Left lung (tissue), 10 donors: ENCODE data around the gene TMEM266. TPM values are rescaled to one million over a fixed set of nuclear protein-coding genes. Genes with fewer than 3 reads are reported as not detected.

Experiments used
- ATAC-seq: fragments of 200-7000 bp; cut with Tn5 transposase; one replicate; pipeline ENCODE4 v1.9.1; 2020; ENCODE audit warnings: moderate library complexity
- DNase-seq, 4 donors: peaks; one replicate each; pipeline ENCODE4 v3.0.0-alpha.2; 2013 to 2020
- H3K27ac ChIP-seq, 2 donors: fragments of 200-600 bp; sonication (generic) in 1 of 2; one replicate each; pipeline versions ENCODE4 v1.5.0 to v1.8.0; 2020 to 2021
- H3K27me3 ChIP-seq, 2 donors: fragments of 200-600 bp; sonication (generic) in 1 of 2; one replicate each; pipeline versions ENCODE4 v1.5.0 to v1.8.0; 2020 to 2021
- H3K36me3 ChIP-seq, 2 donors: fragments of 200-600 bp; sonication (generic) in 1 of 2; one replicate each; pipeline versions ENCODE4 v1.5.0 to v1.8.0; 2020 to 2021
- H3K4me1 ChIP-seq, 2 donors: fragments of 200-600 bp; one replicate each; pipeline ENCODE4 v1.8.0; 2021
- H3K4me3 ChIP-seq, 2 donors: fragments of 200-600 bp; sonication (generic) in 1 of 2; one replicate each; pipeline versions ENCODE4 v1.5.0 to v1.8.0; 2020 to 2021; ENCODE audit warnings: mild to moderate bottlenecking in 1 of 2
- H3K9me3 ChIP-seq, 2 donors: fragments of 200-600 bp; sonication (generic) in 1 of 2; one replicate each; pipeline versions ENCODE4 v1.5.0 to v1.8.0; 2020 to 2021
- CTCF ChIP-seq, 2 donors: fragments of 200-600 bp; sonication (generic) in 1 of 2; IDR thresholded peaks; one replicate each; pipeline versions ENCODE4 v1.5.0 to v1.8.0; 2021; ENCODE audit warnings: antibody characterized with exemption in 2 of 2
- intact Hi-C, 2 donors: fragments of 100-400 bp; cut with DNase I; formaldehyde crosslinking; loops; one replicate each; pipeline versions ENCODE4 v1.11.2 to v1.14.2; 2022
- polyA plus RNA-seq, 6 donors: library from polyadenylated mRNA; unstranded; fragments of 120-200 nt; gene quantifications; one replicate each; pipeline ENCODE4 v1.2.1, GENCODE V29; 2013; ENCODE audit not compliant: insufficient read length in 6 of 6
- total RNA-seq, 2 donors: library from RNA; stranded (reverse); fragmentation: NEBNext Ultra II Directional; extraction: Animal tissue kit (Norgen Biotek cat#: 25700); gene quantifications; one replicate each; pipeline ENCODE4 v1.2.1, GENCODE V29; 2021
- donor health status: DM: no; HTN: yes; CAD: no.
- donor health status: DM: no; HTN: no; CAD: no.

The TMEM266 gene
- total and polyA plus RNA-seq, 8 donors: 1.1 to 2.9 (median 2.3) TPM

- intact Hi-C loops: no loop called here
- peaks cover 0 to 7% of the 10 kb centered on the region in 2 donors for H3K4me1 ChIP-seq
- no peak overlapping the region for H3K27ac ChIP-seq
- H3K27me3 ChIP-seq: no peaks in the 10 kb centered on the region
- DNase-seq: peak in 1 of 4 donors; percentile 4
- peaks cover 0 to 10% of the 10 kb centered on the region in 2 donors for H3K36me3 ChIP-seq
- no peak for ATAC-seq
- no peaks in the 10 kb centered on the region for H3K9me3 ChIP-seq
- no peak overlapping the region for H3K4me3 ChIP-seq
- no peak for TF ChIP-seq CTCF (IDR thresholded peaks at IDR 0.05)
Measured at GRCh38 chr15:76199106-76200082, 139.6 kb downstream of the TMEM266 start.

- Histone ChIP-seq H3K4me3 (no peak overlapping the region), H3K27me3 (no peaks in the 10 kb centered on the region), H3K4me1 (peaks cover 0 to 7% of the 10 kb centered on the region in 2 donors), H3K9me3 (no peaks in the 10 kb centered on the region), H3K27ac (no peak overlapping the region), H3K36me3 (peaks cover 0 to 12% of the 10 kb centered on the region in 2 donors)
- TF ChIP-seq CTCF (IDR thresholded peaks at IDR 0.05): no peak
- DNase-seq: peak in 1 of 4 donors; percentile 25
- ATAC-seq: no peak
- intact Hi-C loops: no loop called here
Measured at GRCh38 chr15:76200083-76200465, 140.3 kb downstream of the TMEM266 start.

- no peak for TF ChIP-seq CTCF (IDR thresholded peaks at IDR 0.05)
- no peaks in the 10 kb centered on the region for H3K9me3 ChIP-seq
- no peaks in the 10 kb centered on the region for H3K27me3 ChIP-seq
- H3K36me3 ChIP-seq: peaks cover 0 to 12% of the 10 kb centered on the region in 2 donors
- intact Hi-C loops: no loop called here
- H3K27ac ChIP-seq: no peak overlapping the region
- no peak overlapping the region for H3K4me3 ChIP-seq
- ATAC-seq: no peak
- H3K4me1 ChIP-seq: peaks cover 0 to 7% of the 10 kb centered on the region in 2 donors
- peak in 2 of 4 donors; percentile 1 to 19 for DNase-seq
Measured at GRCh38 chr15:76200641-76201105, 140.9 kb downstream of the TMEM266 start.

GRCh38 chr15:76201536-76202255 lies 141.9 kb downstream of the TMEM266 start:
- no peak overlapping the region for H3K27ac ChIP-seq
- ATAC-seq (no peak), DNase-seq (peak in 1 of 4 donors; percentile 16)
- no peaks in the 10 kb centered on the region for H3K9me3 ChIP-seq
- H3K4me3 ChIP-seq: no peak overlapping the region
- TF ChIP-seq CTCF (IDR thresholded peaks at IDR 0.05): no peak
- H3K4me1 ChIP-seq: peaks cover 0 to 4% of the 10 kb centered on the region in 2 donors
- intact Hi-C loops: no loop called here
- peaks cover 0 to 19% of the 10 kb centered on the region in 2 donors for H3K36me3 ChIP-seq
- H3K27me3 ChIP-seq: no peaks in the 10 kb centered on the region
